Caco-2 (cell line): ENCODE data around the gene SLC26A5. TPM values are rescaled to one million over a fixed set of nuclear protein-coding genes. Genes with fewer than 3 reads are reported as not detected.

Source experiments
- BruUV-seq: library from RNA; stranded (reverse); fragments of 400-500 nt; replicated peaks from 2 replicates; lab custom pipeline; 2021; lab: Mats Ljungman, UMichigan
- CTCF ChIA-PET: fragments of 300-600 bp; sonication (Branson Sonifier 250); formaldehyde crosslinking; loops from one replicate; lab custom pipeline; 2022; ENCODE audit warnings: antibody characterized with exemption; lab: Charles Lee
- POLR2A ChIA-PET: fragments of 300-600 bp; sonication (Branson Sonifier 250); formaldehyde crosslinking; loops from one replicate; lab custom pipeline; 2022; ENCODE audit warnings: antibody characterized with exemption; lab: Charles Lee
- DNase-seq, 2 experiments: peaks; one replicate each; pipeline versions ENCODE4 v3.0.0 to v3.0.0-alpha.2; 2020 to 2022
- H3K27me3 ChIP-seq: replicated peaks from 2 replicates; pipeline ENCODE4 v1.6.0; 2011; ENCODE audit warnings: low read length; ENCODE audit not compliant: control insufficient read depth, insufficient read depth
- H3K36me3 ChIP-seq: 2 replicates; pipeline ENCODE4 v1.5.1; 2011; ENCODE audit warnings: low read length; ENCODE audit not compliant: control insufficient read depth, insufficient read depth
- H3K4me1 ChIP-seq: fragments of 250-450 bp; sonication (Bioruptor Pico); 2 replicates; pipeline ENCODE4 v1.5.1; 2020; ENCODE audit warnings: mild to moderate bottlenecking
- H3K4me3 ChIP-seq: 2 replicates; pipeline ENCODE4 v1.5.1; 2011; ENCODE audit warnings: low read depth, mild to moderate bottlenecking, control low read depth, low read length
- H3K9me3 ChIP-seq: fragments of 250-450 bp; sonication (Bioruptor Pico); 2 replicates; pipeline ENCODE4 v1.5.1; 2020; ENCODE audit warnings: mild to moderate bottlenecking, moderate library complexity
- H3K27ac Mint-ChIP-seq: one replicate; pipeline ENCODE4 v1.8.0; 2022; ENCODE audit warnings: mixed read lengths; ENCODE audit not compliant: unreplicated experiment
- H3K27me3 Mint-ChIP-seq: one replicate; pipeline ENCODE4 v1.8.0; 2022; ENCODE audit warnings: mixed read lengths; ENCODE audit not compliant: insufficient read depth, unreplicated experiment
- H3K36me3 Mint-ChIP-seq: one replicate; pipeline ENCODE4 v1.8.0; 2022; ENCODE audit warnings: mild to moderate bottlenecking, mixed read lengths; ENCODE audit not compliant: insufficient read depth, unreplicated experiment
- H3K4me1 Mint-ChIP-seq: one replicate; pipeline ENCODE4 v1.8.0; 2022; ENCODE audit warnings: low read depth, mixed read lengths; ENCODE audit not compliant: unreplicated experiment
- H3K4me3 Mint-ChIP-seq: one replicate; pipeline ENCODE4 v1.8.0; 2022; ENCODE audit warnings: mild to moderate bottlenecking, moderate library complexity, mixed read lengths; ENCODE audit not compliant: unreplicated experiment
- H3K9me3 Mint-ChIP-seq: one replicate; pipeline ENCODE4 v1.8.0; 2022; ENCODE audit warnings: mixed read lengths; ENCODE audit not compliant: unreplicated experiment
- CTCF ChIP-seq, 2 experiments: fragments of 200-600 bp in 1 of 2; IDR thresholded peaks; 1 replicate in 1 of 2; 2 replicates in 1 of 2; pipeline versions ENCODE4 v1.5.1 to v1.8.0; 2011 to 2022; ENCODE audit warnings: antibody characterized with exemption in 1 of 2, control low read depth in 1 of 2, inconsistent platforms in 1 of 2, low read depth in 1 of 2, low read length in 1 of 2, mild to moderate bottlenecking in 1 of 2, moderate library complexity in 1 of 2; ENCODE audit not compliant: insufficient read depth in 1 of 2, severe bottlenecking in 1 of 2, unreplicated experiment in 1 of 2
- intact Hi-C: fragments of 100-400 bp; cut with micrococcal nuclease; formaldehyde crosslinking; loops from one replicate; pipeline ENCODE4 v1.10.0; 2022; ENCODE audit not compliant: unreplicated experiment
- total RNA-seq: library from RNA; stranded (reverse); gene quantifications from 2 replicates; pipeline ENCODE4 v1.2.3, GENCODE V29; 2022

Gene SLC26A5
- total RNA-seq, 1 experiment from 2014 or later: 1.1 TPM

GRCh38 chr7:103346396-103346795 is 99.6 kb downstream of the SLC26A5 start:
- H3K9me3 Mint-ChIP-seq: no peaks in the 10 kb centered on the region
- no peak overlapping the region for H3K27ac Mint-ChIP-seq
- no peak for TF ChIP-seq CTCF (IDR thresholded peaks at IDR 0.05; ENCODE audit: insufficient read depth in 1 of 2, low read depth in 1 of 2, low read length in 1 of 2, severe bottlenecking in 1 of 2, unreplicated experiment in 1 of 2)
- peaks cover 53% of the 10 kb centered on the region for H3K36me3 Mint-ChIP-seq
- H3K9me3 ChIP-seq: no peaks in the 10 kb centered on the region
- peaks cover 33% of the 10 kb centered on the region for H3K4me1 Mint-ChIP-seq
- H3K36me3 ChIP-seq: peaks cover 2% of the 10 kb centered on the region
- H3K27me3 ChIP-seq: no peaks in the 10 kb centered on the region
- peak overlapping the region; percentile 92 for H3K4me3 Mint-ChIP-seq
- ChIA-PET CTCF (no interaction called here), POLR2A (interaction anchor here (0.6 kb wide), 1 partner anchor 557 kb away, joined by 3 read pairs; no protein-coding TSS in a partner anchor)
- H3K4me3 ChIP-seq: no peak overlapping the region
- no peaks in the 10 kb centered on the region for H3K27me3 Mint-ChIP-seq
- no TSS peak for BruUV-seq
- intact Hi-C loops: no loop called here
- peaks cover 25% of the 10 kb centered on the region; the same call in 1 of the 2 replicates for H3K4me1 ChIP-seq
- DNase-seq: no peak

GRCh38 chr7:103344453-103345149 is 101.4 kb downstream of the SLC26A5 start, which contains the start of gene DNAJC2:
Gene DNAJC2 (minus strand): TSS chr7:103344767. CDS start chr7:103344622, 145 bp downstream.
- no TSS peak for BruUV-seq
- intact Hi-C loops: loop anchor here (1.0 kb wide), 1 partner anchor 47 kb away; the partner anchor contains the start of gene PMPCB
- peaks cover 20% of the 10 kb centered on the region; the same call in 1 of the 2 replicates for H3K4me1 ChIP-seq
- ChIA-PET POLR2A (no interaction called here), CTCF (no interaction called here)
- no peaks in the 10 kb centered on the region; the same call in none of the 2 replicates for H3K36me3 ChIP-seq
- peak; percentile 86 to 91 for DNase-seq
- peak within 1 kb of the TSS; percentile 100 for H3K4me3 Mint-ChIP-seq
- no peaks in the 10 kb centered on the region for H3K9me3 ChIP-seq
- H3K4me3 ChIP-seq: peak within 1 kb of the TSS; percentile 84
- no peaks in the 10 kb centered on the region for H3K9me3 Mint-ChIP-seq
- TF ChIP-seq CTCF (IDR thresholded peaks at IDR 0.05; ENCODE audit: insufficient read depth in 1 of 2, low read depth in 1 of 2, low read length in 1 of 2, severe bottlenecking in 1 of 2, unreplicated experiment in 1 of 2): no peak
- no peaks in the 10 kb centered on the region for H3K27me3 ChIP-seq
- H3K27me3 Mint-ChIP-seq: no peaks in the 10 kb centered on the region
- H3K27ac Mint-ChIP-seq: peak within 1 kb of the TSS; percentile 99
- H3K36me3 Mint-ChIP-seq: peaks cover 58% of the 10 kb centered on the region
- peaks cover 21% of the 10 kb centered on the region for H3K4me1 Mint-ChIP-seq

GRCh38 chr7:103343758-103344452 is 102.1 kb downstream of the SLC26A5 start:
- no peak for TF ChIP-seq CTCF (IDR thresholded peaks at IDR 0.05; ENCODE audit: insufficient read depth in 1 of 2, low read depth in 1 of 2, low read length in 1 of 2, severe bottlenecking in 1 of 2, unreplicated experiment in 1 of 2)
- Histone ChIP-seq H3K9me3 (no peaks in the 10 kb centered on the region), H3K27me3 (no peaks in the 10 kb centered on the region), H3K4me3 (peak overlapping the region; percentile 84), H3K4me1 (peaks cover 16% of the 10 kb centered on the region; the same call in 1 of the 2 replicates), H3K36me3 (no peaks in the 10 kb centered on the region; the same call in none of the 2 replicates)
- no peaks in the 10 kb centered on the region for H3K9me3 Mint-ChIP-seq
- CTCF ChIA-PET: no interaction called here
- H3K4me1 Mint-ChIP-seq: peaks cover 14% of the 10 kb centered on the region
- intact Hi-C loops: loop anchor here (1.0 kb wide), 2 partner anchors 47 to 63 kb away; partner anchors contain the start of gene PMPCB
- BruUV-seq: TSS peak; percentile 43
- peak overlapping the region; percentile 99 for H3K27ac Mint-ChIP-seq
- DNase-seq: peak; percentile 36 to 43
- no peaks in the 10 kb centered on the region for H3K27me3 Mint-ChIP-seq
- POLR2A ChIA-PET: no interaction called here
- H3K4me3 Mint-ChIP-seq: peak overlapping the region; percentile 100
- peaks cover 58% of the 10 kb centered on the region for H3K36me3 Mint-ChIP-seq
